GM19395 (cell line): Measurements from ENCODE around the gene CPZ.

ENCODE experiments used
- ATAC-seq: cut with Tn5 transposase; IDR thresholded peaks from one replicate; pipeline ENCODE4 v1.9.1; 2021; ENCODE audit warnings: mild to moderate bottlenecking, moderate library complexity; ENCODE audit not compliant: unreplicated experiment

Gene CPZ

DNA sequence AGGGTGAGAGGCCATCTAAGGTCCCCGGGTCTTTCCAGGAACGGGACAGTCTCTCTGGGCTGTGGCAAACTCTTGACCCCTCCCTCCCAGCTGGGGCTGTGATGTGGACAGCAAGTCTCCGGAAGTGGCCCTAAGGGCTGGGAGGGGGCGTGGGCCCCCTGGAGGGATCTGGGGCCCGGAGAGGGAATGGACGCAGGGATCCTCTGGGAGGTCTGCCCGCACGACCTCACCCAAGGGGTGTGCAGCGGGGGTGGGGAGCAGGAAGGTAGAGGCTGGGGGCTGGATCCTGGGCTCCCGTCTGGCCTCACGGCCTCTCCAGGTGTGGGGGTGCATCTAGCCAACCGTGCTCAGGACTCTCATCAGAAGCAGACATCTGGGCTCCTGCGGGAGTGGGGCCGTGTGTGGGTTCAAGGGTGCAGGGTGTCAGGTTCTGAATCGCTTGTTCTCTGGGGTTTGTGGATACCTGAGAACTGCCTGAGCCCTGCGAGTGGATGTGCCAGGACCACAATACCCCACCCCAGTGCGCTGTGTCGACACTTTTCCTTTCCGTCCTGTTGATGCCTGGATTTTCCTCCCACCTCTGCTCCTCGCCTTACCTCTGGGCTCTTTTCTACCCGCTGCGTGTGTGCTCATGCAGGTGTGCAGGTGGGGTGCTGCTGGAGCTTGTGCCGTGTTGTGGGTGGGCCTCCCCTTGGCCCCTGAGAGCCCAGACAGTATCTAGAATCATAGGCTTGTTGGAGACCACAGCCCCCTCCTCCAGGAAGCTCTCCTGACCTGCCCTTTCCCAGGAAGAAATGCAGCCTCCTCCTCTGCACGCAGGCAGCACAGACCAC lies 915 bp downstream of the CPZ start:
- no peak for ATAC-seq

DNA sequence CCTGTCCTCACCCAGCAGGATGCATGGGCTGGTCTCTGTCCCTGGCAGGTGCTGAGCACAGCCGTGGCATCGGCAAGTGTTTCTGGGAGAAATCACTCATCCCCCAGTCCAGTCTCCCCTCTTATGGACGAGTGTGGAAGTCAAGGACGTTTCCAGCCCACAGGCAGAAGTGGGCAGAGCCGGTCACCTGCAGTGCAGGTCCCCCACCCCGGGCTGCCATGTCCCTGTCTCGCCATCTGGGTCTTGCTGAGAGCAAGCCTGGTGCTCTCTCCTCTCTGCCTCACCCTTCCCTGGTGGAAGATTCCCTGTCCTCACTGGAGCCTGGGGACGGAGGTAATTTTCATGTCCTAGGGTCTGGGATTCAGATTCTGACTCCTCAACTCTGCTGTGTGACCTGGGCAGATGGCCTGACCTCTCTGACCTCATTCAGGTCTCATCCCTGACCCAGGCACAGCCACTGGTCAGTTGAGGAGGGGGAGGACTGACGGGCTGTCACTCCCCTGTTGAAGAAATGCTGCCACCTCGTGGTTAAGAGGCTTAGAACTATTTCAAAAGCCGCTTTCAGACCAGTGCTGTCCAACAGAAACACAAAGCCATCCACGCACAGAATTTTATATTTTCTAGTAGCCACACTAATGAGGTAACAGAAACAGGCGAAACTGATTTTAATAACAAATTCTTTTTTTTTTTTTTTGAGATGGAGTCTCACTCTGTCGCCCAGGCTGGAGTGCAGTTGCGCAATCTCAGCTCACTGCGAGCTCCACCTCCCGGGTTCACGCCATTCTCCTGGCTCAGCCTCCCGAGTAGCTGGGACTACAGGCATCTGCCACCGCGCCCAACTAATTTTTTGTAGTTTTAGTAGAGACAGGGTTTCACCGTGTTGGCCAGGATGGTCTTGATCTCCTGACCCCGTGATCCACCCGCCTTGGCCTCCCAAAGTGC lies 1.8 kb downstream of the CPZ start:
- no peak for ATAC-seq

DNA sequence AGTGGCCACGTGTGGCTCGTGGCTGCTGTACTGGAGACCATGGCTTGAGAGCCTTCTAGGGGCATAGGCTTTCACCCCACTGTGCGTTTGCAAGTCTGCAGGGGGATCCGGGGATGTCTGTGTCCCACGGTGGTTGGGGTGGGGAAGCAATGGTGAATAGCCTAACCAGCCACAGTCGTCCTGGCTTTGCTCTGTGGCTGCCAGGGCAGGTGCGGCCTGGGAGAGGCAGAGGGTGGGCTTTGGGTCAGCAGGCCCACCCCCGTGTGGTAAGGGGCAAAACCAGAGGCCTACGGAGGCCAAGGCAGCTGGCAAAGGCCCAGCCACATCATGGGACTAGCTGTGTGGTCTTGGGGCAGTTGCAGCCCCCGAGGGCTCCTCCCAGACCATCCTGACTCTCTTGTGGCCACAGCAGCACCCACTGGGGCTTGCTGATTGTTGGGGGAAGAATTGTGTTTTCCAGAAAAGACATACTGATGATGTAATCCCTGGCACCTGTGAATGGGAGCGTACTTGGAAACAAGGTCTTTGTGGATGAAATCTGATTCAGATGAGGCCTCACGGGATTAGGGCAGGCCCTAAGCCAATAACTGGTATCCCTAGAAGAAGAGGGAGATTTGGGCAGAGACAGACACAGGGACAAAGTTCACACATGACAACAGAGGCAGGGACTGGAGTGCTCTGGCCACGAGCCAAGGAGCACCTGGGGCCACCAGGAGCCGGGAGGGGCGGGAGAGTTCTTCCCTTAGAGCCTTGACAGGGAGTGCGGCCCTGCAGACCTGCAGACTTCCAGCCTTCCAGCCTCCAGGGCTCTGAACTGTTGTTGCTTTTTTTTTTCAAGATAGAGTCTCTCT lies 2.9 kb downstream of the CPZ start:
- ATAC-seq: no peak

DNA sequence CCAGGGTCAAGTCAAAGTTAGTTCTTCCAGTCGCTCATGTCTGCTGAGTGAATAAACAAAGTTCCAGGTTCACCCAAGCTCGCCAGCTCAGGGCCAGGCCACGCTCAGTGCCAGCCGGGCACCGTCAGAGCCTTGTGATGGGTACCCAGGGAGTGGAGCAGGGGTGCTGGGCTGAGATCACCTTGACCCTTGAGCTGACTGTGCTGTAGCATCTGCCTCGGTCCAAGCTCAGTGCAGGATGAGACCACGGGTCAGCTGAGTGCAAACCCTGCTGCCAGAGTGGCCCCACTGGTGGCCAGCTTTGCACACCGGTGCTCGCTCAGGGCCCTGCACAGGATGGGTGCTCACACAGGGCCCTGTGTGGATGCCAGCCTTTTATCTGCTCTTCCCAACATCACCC lies 4.3 kb downstream of the CPZ start:
- no peak for ATAC-seq

DNA sequence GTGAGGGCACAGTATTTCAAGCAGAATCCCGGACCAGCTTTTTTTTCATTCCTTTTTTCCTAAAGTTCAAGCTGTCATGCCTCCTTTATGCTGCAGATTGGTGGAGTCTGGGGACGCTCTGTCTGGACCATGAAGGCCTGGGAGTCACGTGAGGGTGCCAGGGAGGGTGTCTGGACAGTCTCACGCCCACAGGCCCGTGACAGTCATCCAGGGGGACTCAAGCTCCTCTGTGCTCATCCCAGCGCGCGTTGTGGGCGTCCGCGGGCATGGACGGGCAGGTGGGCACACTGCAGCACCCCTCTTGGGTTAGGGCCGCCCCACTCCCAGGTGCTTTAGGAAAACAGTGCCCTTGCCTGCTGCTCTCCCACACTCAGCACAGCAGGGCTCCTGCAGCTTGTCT lies 4.8 kb downstream of the CPZ start:
- ATAC-seq: no peak

DNA sequence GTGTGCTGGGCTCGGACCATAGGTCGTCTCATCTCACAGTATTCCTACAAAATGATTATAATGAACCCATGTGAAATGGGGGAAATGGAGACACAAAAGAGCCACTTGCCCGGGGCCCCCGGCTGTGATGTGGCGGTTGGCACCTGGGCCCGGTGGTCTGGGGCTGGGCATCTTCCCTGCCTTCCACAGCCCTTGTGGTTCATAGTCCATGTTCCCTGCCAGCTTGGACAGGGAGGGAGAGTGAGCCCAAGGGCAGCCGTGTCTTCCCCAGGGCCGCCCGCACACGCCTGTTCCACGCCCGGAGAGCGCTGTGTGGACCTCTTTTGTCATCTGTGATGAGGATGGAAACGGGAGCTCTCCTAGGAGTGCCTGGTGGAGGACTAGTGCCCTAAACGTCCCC lies 5.2 kb downstream of the CPZ start:
- no peak for ATAC-seq

DNA sequence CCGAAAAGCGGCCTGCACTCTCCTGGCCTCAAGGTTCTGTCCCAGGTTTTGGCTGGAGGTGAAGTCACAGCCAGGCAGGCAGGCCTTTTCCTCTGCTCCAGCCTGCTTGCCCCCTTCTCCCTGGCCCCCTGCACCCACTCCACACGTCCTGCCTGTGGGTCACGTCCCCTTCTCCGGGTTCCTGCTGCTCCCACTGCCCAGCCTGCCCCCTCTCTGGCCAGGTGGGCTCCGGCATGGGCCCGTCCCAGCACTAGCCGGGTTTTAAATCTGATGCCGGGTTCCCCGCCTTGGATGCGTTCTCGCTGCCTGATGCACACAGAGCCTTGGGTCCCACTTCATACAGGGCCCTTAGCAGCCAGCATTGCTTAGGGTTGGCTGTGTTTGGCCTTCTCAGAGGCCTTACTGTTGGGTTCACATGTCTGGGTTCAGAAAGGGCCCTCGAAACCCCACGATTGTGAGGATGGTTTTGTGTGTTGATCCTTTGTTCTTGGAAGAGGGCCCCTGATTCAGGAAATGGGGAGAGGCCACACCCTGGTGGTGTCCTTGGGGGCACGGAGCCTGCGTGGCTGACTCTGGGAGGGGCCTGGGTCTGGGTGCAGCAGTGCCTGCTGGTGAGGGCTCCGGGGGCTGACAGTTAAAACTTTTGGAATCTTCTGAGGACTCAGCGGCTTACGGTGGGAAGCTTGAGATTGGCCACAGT lies 6.0 kb downstream of the CPZ start:
- ATAC-seq: no peak

DNA sequence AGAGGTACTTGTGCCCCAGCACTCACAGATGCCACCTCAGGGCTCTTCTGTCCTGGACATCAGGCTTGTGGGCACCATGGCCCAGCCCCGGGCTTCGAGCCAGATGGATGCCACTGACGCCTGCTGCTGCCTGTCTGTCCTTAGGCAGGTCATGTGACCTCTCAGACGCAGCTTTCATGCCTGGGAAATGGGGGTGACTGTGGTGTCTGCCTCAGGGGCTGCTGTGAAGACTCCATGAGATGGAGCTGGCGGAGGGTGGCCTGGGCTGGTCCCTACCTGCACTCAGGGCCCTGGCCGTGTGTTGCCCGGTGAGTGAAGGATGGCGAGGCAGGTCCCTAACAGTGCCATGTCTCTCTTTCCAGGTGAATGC lies 6.5 kb downstream of the CPZ start:
- ATAC-seq: no peak

DNA sequence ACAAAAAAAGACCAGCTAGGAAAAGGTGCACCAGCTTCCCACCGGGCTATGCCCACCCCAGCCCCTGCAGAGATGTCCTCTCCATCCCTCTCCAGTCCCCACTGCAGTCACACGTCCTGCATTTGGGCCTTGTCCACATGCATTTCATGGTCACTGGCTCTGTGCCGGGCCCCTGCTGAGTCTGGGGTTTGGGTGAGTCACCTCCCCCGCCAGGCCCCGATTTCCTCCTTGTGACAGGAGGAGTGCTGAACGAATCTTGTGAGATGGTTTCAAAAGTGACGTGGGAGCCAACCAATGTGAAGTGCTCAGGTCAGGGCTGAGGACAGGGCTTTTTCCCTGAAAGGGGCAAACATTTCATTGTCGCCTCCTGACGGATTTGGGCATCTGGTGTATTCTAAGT lies 7.1 kb downstream of the CPZ start:
- ATAC-seq: no peak

DNA sequence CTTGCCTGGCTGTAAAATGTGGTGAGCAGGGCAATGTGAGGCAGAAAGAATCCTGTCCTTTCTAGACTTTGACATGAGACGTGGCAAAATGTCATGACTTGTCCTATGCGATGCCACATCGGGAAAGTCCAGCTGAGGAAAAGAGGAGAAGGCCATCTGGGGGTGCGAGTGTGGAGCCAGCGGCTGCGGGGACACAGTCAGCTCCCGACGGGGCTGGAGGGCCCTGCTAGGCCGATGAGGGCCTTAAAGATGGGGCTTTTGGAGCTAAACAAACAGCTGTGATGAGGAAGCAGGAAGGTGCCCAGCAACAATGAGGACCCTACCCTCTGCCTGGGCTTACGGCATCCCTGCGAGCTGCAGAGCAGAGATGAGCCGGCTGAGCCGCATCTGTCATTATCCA lies 7.7 kb downstream of the CPZ start:
- no peak for ATAC-seq

DNA sequence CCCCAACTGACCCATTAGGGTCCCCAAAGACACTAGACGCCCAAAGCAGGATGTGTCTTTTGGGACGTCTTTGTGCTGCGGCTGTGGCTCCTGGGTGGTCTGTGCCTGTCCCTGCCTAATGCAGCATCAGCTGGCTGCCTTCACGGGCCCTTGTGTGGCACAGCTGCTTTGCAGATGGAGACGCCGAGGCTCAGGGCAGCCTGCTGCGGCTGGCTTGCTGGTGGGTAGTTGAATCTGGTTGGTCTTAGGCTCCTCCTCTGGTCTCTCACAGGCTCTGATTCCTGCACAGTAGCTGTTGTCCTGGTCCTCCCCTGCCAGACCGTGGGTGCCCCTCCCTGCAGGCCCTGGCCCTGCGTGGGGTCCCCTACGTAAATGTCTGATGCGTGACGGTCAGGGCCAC lies 8.1 kb downstream of the CPZ start:
- ATAC-seq: no peak

DNA sequence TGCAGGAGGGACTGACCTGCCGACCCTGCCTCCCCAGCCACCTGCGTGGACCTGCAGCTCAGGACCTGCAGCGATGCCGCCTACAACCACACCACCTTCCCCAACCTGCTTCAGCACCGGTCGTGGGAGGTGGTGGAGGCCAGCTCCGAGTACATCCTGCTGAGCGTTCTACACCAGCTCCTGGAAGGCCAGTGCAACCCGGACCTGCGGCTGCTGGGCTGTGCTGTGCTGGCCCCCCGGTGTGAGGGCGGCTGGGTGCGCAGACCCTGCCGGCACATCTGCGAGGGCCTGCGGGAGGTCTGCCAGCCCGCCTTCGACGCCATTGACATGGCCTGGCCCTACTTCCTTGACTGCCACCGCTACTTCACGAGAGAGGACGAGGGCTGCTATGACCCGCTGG lies 8.5 kb downstream of the CPZ start:
- ATAC-seq: no peak

DNA sequence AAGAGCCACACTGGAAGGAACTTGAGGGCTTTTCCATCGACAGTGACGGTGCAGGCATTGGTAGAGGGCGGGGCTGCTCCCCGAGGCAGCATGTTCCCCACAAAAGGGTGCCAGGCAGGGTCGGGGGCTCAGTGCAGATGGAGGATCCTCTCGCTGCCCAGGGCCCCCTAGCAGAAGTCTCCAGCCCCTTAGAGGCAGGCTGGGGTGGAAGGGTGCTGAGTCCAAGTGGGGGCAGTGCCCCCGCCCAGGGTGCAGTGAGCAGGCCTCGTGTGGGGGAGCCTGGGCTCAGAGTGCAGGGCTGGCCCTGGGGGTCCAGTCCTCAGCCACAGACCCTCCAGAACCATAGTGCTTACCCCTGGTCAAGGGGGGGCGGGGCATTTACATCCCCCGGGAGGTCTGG lies 9.0 kb downstream of the CPZ start:
- no peak for ATAC-seq

DNA sequence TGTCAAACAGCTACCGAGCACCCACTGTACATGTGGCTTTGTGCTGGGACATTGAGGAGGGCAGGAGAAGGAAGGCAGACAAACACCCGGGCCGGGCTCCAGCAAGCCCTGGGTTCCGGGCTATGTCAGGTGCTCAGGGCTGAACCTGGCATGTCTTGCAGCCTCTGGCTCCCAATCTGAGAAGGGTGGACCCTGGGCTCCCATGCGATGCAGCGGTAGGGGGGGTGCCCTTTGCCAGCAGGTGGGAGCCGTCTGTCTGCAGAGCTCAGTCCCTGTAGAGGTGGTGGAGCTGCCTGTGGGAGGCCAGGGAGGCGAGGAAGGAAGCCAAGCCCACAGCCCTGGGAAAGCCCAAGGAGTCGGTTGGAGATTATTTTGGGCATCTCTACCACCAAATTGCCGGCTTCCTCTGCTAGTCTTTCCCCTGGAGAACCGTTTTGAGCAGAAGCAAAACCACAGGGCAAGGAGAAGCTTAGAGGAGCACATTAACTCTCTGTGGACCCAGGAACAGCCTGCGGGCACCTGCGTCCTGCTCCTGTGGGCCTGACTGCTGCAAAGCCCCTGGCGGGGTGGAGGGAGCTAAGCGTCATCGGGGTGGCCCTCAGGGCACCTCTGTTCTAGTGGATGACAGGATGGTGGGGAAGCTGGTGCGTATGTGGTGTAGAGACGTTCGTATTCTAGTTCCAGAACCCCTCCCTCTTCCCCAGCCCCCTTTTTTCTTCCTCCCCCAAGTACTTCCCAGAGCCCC lies 10.3 kb downstream of the CPZ start:
- ATAC-seq: no peak

DNA sequence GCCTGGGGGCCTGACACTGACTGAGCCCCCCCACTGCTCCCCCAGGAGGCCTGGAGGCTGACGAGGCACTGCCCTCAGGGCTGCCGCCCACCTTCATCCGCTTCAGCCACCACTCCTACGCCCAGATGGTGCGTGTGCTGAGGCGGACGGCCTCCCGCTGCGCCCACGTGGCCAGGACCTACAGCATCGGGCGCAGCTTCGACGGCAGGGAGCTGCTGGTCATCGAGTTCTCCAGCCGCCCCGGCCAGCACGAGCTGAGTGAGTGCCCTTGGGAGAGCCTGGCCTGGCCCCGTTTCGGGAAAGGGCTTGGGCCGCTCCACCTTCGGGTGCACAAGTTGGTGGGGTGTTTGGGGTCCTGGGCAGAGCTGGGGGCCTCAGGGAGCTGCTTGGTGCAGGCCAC lies 11.4 kb downstream of the CPZ start:
- ATAC-seq: no peak

DNA sequence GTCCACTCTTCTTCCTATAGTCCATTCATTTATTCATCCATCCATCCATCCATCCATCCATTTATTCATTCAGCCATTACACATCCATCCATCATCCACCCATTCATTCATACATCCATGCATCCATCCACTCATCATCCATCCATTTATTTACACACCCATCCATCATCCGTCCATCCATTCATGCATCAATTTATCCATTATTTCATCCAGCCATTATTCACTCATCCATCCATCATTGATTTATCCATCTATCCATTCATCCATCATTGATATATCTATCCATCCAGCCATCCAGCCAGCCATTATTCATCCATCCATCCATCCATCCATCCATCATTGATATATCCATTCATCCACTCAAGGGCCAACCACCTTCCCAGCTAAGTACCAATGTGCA lies 12.7 kb downstream of the CPZ start:
- no peak for ATAC-seq

DNA sequence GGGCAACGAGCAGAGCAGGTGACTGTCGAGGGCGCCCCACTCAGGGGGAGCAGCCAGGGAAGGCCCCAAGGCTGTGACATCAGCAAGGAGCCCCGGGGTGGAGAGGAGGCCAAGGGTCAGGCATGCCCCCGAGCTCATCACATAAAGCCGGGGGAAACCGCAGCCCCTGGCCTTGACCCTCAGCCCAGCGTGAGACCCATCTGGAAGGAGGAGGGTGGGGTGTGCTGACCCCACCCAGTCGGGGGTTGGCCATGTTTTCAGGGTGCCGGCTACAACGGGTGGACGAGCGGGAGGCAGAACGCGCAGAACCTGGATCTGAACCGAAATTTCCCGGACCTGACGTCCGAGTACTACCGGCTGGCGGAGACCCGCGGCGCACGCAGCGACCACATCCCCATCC lies 13.9 kb downstream of the CPZ start:
- no peak for ATAC-seq

DNA sequence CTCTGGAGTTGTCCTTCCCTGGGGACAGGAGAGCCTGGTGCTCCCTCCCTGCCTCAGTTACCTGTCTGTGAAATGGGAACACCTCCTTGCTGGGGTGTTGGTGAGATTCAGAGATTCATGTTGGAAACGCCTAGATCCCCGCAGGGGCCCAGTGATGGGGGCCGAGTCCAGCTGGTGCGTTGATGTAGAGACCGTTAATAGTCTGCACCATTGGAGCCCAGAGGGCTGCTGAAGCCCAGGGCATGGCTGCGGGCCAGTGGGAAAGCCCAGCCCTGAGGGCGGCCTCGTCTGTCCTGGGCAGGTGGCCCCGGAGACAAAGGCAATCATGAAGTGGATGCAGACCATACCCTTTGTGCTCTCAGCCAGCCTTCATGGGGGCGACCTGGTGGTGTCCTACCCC lies 14.4 kb downstream of the CPZ start:
- ATAC-seq: no peak

DNA sequence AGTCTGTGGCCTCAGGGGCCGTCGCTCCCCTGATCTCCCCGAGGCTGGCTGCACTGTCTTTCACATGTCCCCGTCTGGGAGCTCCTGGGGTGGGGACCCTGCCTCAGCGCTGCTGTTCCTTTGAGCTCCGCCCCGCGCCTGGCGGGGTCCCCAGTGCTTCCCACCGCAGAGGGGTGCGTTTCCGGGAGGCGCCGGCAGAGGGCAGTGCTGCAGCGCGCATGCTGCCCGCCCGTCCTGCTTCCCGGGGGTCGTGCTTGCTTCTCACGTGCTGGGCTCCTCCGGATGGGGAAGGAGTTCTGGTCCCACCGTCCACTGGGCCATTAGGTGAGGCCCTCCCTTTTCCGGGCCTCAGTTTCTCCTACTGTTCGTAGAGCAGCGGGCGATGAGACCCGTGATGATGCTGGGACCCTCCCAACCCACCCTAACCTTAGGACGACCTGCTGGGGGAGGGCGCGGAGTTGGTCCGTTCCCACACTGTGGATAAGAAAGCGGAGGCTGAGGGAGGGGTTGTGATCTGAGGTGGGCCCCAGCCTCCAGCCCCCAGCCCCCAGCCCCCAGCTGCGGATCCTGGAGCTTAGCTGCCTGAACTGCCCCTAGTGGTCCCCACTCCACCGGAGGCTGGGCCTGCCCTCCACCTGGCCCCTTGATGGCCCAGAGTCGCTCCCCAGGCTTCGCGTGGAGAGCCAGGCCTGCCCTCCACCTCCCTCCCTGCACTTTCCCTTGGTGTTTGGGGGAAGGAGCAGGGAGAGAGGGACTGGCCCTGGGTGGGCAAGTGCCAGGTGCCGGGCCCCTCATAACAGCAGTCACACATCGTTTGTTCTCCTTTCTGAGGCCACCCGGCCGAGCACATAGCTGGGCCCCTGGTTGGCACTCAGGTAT lies 15.3 kb downstream of the CPZ start:
- ATAC-seq: no peak
